ENCODE measurements around the gene ANXA2R. TPM values are rescaled to one million over a fixed set of nuclear protein-coding genes. Genes with fewer than 3 reads are reported as not detected.
A peak's percentile ranks its signal among the peaks of the same experiment; 100 is the strongest.

Gene ANXA2R
- total RNA-seq, 1 experiment from 2014 or later, result 0.98 TPM

DNA sequence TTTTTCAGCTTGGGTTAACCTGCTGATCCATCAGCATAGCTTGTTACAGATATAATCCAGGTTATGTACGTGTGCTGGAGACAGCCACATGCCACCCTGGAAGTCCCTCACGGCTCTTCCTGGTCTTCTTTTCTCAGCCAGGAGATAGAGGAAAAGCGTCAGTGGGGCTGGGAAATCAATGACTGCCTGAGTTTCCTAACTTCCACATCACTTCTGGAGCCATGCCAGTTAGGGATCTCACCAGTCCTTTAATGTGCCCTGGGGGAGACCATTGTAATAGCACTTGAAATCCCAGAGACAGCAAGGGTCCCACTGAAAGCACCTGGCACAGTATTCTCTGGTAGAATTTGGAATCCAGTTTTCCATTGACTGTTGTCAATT lies 29.2 kb downstream of the ANXA2R start:
- H3K9me3 Mint-ChIP-seq (ENCODE audit: unreplicated experiment), result no peaks in the 10 kb centered on the region
- BruUV-seq (replicated peaks), result no TSS peak
- H3K27me3 Mint-ChIP-seq (ENCODE audit: insufficient read depth, unreplicated experiment), result no peaks in the 10 kb centered on the region
- ChIA-PET POLR2A (no interaction called here), CTCF (interaction anchor here (1.0 kb wide), 1 partner anchor 102 kb away, joined by 3 read pairs; no protein-coding TSS in a partner anchor)
- peaks cover 17% of the 10 kb centered on the region for H3K4me1 Mint-ChIP-seq (ENCODE audit: insufficient read depth, unreplicated experiment)
- H3K36me3 Mint-ChIP-seq (ENCODE audit: insufficient read depth, unreplicated experiment), result peaks cover 8% of the 10 kb centered on the region
- no peak overlapping the region for H3K4me3 Mint-ChIP-seq (ENCODE audit: unreplicated experiment)
- TF ChIP-seq, protein P1, sequence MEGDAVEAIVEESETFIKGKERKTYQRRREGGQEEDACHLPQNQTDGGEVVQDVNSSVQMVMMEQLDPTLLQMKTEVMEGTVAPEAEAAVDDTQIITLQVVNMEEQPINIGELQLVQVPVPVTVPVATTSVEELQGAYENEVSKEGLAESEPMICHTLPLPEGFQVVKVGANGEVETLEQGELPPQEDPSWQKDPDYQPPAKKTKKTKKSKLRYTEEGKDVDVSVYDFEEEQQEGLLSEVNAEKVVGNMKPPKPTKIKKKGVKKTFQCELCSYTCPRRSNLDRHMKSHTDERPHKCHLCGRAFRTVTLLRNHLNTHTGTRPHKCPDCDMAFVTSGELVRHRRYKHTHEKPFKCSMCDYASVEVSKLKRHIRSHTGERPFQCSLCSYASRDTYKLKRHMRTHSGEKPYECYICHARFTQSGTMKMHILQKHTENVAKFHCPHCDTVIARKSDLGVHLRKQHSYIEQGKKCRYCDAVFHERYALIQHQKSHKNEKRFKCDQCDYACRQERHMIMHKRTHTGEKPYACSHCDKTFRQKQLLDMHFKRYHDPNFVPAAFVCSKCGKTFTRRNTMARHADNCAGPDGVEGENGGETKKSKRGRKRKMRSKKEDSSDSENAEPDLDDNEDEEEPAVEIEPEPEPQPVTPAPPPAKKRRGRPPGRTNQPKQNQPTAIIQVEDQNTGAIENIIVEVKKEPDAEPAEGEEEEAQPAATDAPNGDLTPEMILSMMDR (IDR thresholded peaks at IDR 0.05; ENCODE audit: unreplicated experiment), result no peak
- H3K27ac Mint-ChIP-seq (ENCODE audit: low read depth, unreplicated experiment), result peak overlapping the region; percentile 76
- no peak for DNase-seq (ENCODE audit: unreplicated experiment)
- intact Hi-C loops (cut with micrococcal nuclease), result no loop called here

DNA sequence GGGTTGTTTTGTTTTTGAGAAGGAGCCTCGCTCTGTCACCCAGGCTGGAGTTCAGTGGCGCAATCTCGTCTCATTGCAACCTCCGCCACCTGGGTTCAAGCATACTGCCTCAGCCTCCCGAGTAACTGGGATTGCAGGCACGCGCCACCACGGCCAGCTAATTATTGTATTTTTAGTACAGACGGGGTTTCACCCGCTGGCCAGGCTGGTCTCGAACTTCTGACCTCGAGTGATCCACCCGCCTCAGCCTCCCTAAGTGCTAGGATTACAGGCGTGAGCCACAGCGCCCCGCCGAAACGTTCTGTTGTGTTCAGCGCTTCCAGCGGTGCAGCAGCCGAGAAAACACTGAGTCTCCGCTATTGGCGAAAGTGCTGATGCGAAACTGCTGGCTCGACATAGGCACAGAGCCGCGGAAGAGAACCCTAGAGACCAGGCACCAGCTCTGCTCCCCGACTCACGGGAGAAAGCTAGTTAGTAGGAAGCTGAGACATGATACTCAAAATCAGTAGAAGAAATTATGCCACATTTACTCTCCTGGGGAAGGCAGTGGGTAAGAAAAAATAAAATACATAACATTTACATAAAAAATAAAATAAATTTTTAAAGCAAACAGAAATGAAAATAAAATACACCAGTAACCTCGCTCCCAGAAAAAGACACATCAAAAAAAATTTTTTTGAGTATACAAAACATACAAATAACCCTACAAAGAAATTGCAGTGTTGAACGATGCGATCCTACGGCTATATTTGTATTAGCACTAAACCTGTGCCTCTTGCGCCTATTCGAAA lies 31.6 kb downstream of the ANXA2R start:
- Mint-ChIP-seq H3K9me3 (ENCODE audit: unreplicated experiment) (no peaks in the 10 kb centered on the region), H3K36me3 (ENCODE audit: insufficient read depth, unreplicated experiment) (no peaks in the 10 kb centered on the region), H3K4me1 (ENCODE audit: insufficient read depth, unreplicated experiment) (peaks cover 17% of the 10 kb centered on the region), H3K27me3 (ENCODE audit: insufficient read depth, unreplicated experiment) (no peaks in the 10 kb centered on the region), H3K4me3 (ENCODE audit: unreplicated experiment) (peak overlapping the region; percentile 76), H3K27ac (ENCODE audit: low read depth, unreplicated experiment) (peak overlapping the region; percentile 94)
- intact Hi-C loops (cut with micrococcal nuclease), result loop anchor here (1.0 to 2.0 kb wide), 5 partner anchors 34 to 100 kb away; no protein-coding TSS in a partner anchor
- no TSS peak for BruUV-seq (replicated peaks)
- ChIA-PET CTCF (interaction anchor here (0.5 to 3.4 kb wide), 9 partner anchors 11 to 494 kb away, joined by 3 to 28 read pairs (median 4); no protein-coding TSS in a partner anchor), POLR2A (interaction anchor here (0.5 to 4.4 kb wide), 18 partner anchors 13 to 299 kb away, joined by 3 to 108 read pairs (median 4); partner anchors contain the start of gene ZNF131)
- peak; percentile 82 for DNase-seq (ENCODE audit: unreplicated experiment)
- TF ChIP-seq, protein P1 (IDR thresholded peaks at IDR 0.05; ENCODE audit: unreplicated experiment), result no peak

DNA sequence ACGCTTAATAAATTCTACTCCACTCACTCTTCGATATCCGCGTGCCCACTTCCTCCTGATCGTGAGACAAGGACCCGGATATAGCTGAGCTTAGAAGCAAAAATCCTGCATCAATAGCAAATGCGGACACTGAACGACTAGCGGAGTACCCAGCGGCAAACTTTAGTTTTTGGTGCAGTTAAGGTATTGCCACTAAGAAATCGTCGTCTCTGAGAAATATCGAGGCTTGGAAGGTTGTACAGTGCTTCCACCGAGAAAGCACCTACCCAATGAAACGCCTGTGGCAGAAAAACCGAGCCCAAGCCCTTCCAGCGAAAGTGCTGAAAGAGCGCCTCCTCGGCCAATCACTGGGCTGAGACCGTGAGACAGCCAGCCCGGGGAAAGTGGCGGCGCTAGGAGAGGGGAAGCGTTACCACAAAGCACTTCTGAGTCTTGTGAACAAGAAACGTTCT lies 32.2 kb downstream of the ANXA2R start:
- Mint-ChIP-seq H3K9me3 (ENCODE audit: unreplicated experiment) (no peaks in the 10 kb centered on the region), H3K36me3 (ENCODE audit: insufficient read depth, unreplicated experiment) (no peaks in the 10 kb centered on the region), H3K4me1 (ENCODE audit: insufficient read depth, unreplicated experiment) (peaks cover 17% of the 10 kb centered on the region), H3K4me3 (ENCODE audit: unreplicated experiment) (peak overlapping the region; percentile 76), H3K27me3 (ENCODE audit: insufficient read depth, unreplicated experiment) (no peaks in the 10 kb centered on the region), H3K27ac (ENCODE audit: low read depth, unreplicated experiment) (peak overlapping the region; percentile 94)
- TSS peak; percentile 91 for BruUV-seq (replicated peaks)
- ChIA-PET POLR2A (interaction anchor here (0.5 to 4.4 kb wide), 12 partner anchors 19 to 476 kb away, joined by 3 to 108 read pairs (median 4); partner anchors contain the start of genes TMEM267 and ZNF131), CTCF (interaction anchor here (0.5 to 3.4 kb wide), 10 partner anchors 11 to 494 kb away, joined by 3 to 28 read pairs (median 4); no protein-coding TSS in a partner anchor)
- intact Hi-C loops (cut with micrococcal nuclease), result loop anchor here (1.0 to 2.0 kb wide), 3 partner anchors 35 to 99 kb away; no protein-coding TSS in a partner anchor
- TF ChIP-seq, protein P1 (IDR thresholded peaks at IDR 0.05; ENCODE audit: unreplicated experiment), result no peak
- peak; percentile 72 for DNase-seq (ENCODE audit: unreplicated experiment)
